ENCODE data around the gene MTIF3. TPM values are rescaled to one million over a fixed set of nuclear protein-coding genes. Genes with fewer than 3 reads are reported as not detected.

MTIF3 gene, protein sequence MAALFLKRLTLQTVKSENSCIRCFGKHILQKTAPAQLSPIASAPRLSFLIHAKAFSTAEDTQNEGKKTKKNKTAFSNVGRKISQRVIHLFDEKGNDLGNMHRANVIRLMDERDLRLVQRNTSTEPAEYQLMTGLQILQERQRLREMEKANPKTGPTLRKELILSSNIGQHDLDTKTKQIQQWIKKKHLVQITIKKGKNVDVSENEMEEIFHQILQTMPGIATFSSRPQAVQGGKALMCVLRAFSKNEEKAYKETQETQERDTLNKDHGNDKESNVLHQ
- 19.1 to 22.9 TPM (median 21.1 TPM) in 5 replicates for total RNA-seq (2022; extraction: Qiagen RNA extraction; ENCODE audit: low read depth)

DNA sequence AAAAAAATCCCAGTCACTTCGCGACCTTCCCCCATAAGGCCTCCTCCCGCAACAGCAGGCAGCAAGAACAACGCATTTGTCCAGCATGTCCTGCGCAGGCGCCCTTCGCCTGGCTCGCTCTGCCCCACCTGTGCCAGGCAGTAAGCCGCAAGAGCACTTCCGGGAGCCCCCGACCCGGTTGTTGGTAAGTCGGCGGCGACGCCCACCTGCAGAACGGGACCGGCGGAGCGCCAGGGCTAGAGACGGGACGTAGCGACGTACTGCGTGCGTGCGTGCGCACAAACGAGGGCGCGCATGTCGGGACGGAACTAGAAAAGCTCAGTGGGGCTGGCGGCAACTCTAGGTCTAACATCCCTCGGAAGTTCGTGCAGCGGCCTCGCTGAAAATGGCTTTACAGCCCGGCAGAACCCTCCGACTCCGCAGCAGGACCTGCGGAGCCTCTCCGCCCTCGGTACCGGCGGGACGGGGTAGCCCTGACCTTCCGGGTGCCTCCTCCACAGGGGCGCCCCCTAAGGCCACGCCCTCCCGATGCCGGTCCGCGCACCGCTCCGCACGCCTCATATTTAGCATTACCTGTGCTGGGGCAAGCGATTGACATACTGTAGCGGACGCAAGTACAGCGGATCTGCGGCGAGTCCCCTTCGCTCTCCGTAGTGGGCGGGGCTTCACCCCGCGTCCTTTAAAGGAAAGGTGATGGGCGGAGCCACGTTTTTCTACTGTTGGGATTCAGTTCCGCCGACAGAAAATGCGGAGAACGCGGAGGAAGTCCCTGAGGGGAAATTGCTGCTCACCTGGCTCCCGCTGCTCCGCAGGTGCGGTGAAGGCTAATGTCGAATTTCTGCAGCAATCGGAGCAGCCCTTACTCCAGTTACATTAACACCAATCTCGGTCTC is at the start of gene MTIF3:
MTIF3 (minus strand) TSS at position 629 of the 893 bp plus-strand sequence. CDS start 10,116 bp downstream, outside the sequence.

DNA sequence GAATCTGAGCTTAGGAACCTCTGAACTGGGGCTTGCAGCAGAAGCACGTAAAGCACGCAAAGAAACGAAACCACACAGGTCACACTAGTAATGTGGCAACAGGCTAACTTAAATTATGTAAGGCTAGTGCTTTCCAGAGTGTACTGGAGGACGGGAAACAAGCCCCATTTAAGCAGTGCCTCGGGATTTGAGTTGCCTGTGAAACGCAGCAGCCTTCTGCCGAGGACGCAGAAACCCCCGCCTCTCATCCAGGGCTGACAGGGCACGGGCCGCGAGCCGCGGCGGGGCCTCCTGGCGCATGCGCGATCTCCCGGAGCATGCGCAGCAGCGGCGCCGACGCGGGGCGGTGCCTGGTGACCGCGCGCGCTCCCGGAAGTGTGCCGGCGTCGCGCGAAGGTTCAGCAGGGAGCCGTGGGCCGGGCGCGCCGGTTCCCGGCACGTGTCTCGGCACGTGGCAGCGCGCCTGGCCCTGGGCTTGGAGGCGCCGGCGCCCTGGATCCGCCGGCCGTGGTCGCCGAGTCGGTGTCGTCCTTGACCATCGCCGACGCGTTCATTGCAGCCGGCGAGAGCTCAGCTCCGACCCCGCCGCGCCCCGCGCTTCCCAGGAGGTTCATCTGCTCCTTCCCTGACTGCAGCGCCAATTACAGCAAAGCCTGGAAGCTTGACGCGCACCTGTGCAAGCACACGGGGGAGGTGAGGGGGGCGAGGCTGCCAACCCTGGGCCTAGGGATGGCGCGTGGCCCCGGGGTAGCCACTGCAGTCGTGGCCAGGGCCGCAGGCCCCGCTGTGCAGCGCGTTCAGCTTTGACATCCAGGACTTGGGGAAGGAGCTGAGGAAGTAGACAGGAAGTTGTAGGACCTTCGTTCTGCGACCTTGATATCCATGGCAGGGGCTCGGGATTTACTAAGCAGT is 25.9 kb downstream of the MTIF3 start, which contains the start of gene GTF3A:
GTF3A (plus strand) TSS at position 374 of the 912 bp plus-strand sequence.

Other genes starting within 250 kb of the MTIF3 start
- 1,283 to 1,776 TPM (median 1,328 TPM) in 5 replicates for gene RPL21, start 199.0 kb downstream of the MTIF3 start, total RNA-seq (2022; extraction: Qiagen RNA extraction; ENCODE audit: low read depth)
- gene RASL11A, start 179.7 kb downstream of the MTIF3 start, total RNA-seq (2022; extraction: Qiagen RNA extraction; ENCODE audit: low read depth), result 2.9 to 6.7 TPM (median 4.5 TPM) in 5 replicates
- gene GTF3A, start 25.9 kb downstream of the MTIF3 start, total RNA-seq (2022; extraction: Qiagen RNA extraction; ENCODE audit: low read depth), result 84.9 to 103 TPM (median 99.9 TPM) in 5 replicates
- 2.2 to 4.1 TPM (median 3.4 TPM) in 5 replicates for gene LNX2, start 170.0 kb upstream of the MTIF3 start, total RNA-seq (2022; extraction: Qiagen RNA extraction; ENCODE audit: low read depth)
- 152 to 175 TPM (median 159 TPM) in 5 replicates for gene POLR1D, start 171.3 kb upstream of the MTIF3 start, total RNA-seq (2022; extraction: Qiagen RNA extraction; ENCODE audit: low read depth)

All from A549 treated with GW870086 at 1 μM for 4 hours (cell line).